HG03520 (cell line): Measurements from ENCODE around the gene ADRA2A.

Experiments
- ATAC-seq: cut with Tn5 transposase; IDR thresholded peaks from one replicate; pipeline ENCODE4 v1.9.1; 2021; ENCODE audit warnings: mild to moderate bottlenecking, moderate library complexity; ENCODE audit not compliant: unreplicated experiment

The ADRA2A gene

GRCh38 chr10:111109501-111110242 lies 32.8 kb downstream of the ADRA2A start:
- no peak for ATAC-seq

- ATAC-seq = no peak
Measured at GRCh38 chr10:111110771-111111170, 33.9 kb downstream of the ADRA2A start.

GRCh38 chr10:111112333-111112732 lies 35.5 kb downstream of the ADRA2A start:
- no peak for ATAC-seq

- no peak for ATAC-seq
Measured at GRCh38 chr10:111113238-111113960, 36.6 kb downstream of the ADRA2A start.

GRCh38 chr10:111113961-111114757 lies 37.3 kb downstream of the ADRA2A start:
- no peak for ATAC-seq

GRCh38 chr10:111114758-111115500 lies 38.1 kb downstream of the ADRA2A start:
- no peak for ATAC-seq

- ATAC-seq = no peak
Measured at GRCh38 chr10:111116211-111116610, 39.4 kb downstream of the ADRA2A start.

GRCh38 chr10:111116762-111117445 lies 40.1 kb downstream of the ADRA2A start:
- no peak for ATAC-seq

GRCh38 chr10:111117528-111118277 lies 40.9 kb downstream of the ADRA2A start:
- no peak for ATAC-seq

- no peak for ATAC-seq
Measured at GRCh38 chr10:111118758-111119157, 41.9 kb downstream of the ADRA2A start.

GRCh38 chr10:111119637-111120036 lies 42.8 kb downstream of the ADRA2A start:
- no peak for ATAC-seq

GRCh38 chr10:111122127-111122526 lies 45.3 kb downstream of the ADRA2A start:
- no peak for ATAC-seq

- ATAC-seq = no peak
Measured at GRCh38 chr10:111123883-111124282, 47.1 kb downstream of the ADRA2A start.

- no peak for ATAC-seq
Measured at GRCh38 chr10:111125102-111125501, 48.3 kb downstream of the ADRA2A start.

GRCh38 chr10:111126077-111126476 lies 49.2 kb downstream of the ADRA2A start:
- ATAC-seq = no peak

GRCh38 chr10:111127081-111127848 lies 50.4 kb downstream of the ADRA2A start:
- ATAC-seq = no peak

GRCh38 chr10:111128331-111129180 lies 51.7 kb downstream of the ADRA2A start:
- no peak for ATAC-seq

GRCh38 chr10:111129363-111129762 lies 52.5 kb downstream of the ADRA2A start:
- no peak for ATAC-seq
